B cell (primary cell): ENCODE measurements around the gene TTC39B. TPM values are rescaled to one million over a fixed set of nuclear protein-coding genes. Genes with fewer than 3 reads are reported as not detected.

Experiments used
- ATAC-seq: fragments of 200-7000 bp; cut with Tn5 transposase; one replicate; pipeline ENCODE4 v1.10.0; 2021; ENCODE audit warnings: low read depth, mild to moderate bottlenecking, moderate number of reproducible peaks, moderate library complexity
- CTCF ChIA-PET: fragments of 350-600 bp; sonication (Branson Sonifier 250); formaldehyde crosslinking; loops from one replicate; lab custom pipeline; 2021; ENCODE audit warnings: antibody characterized with exemption, inconsistent platforms; lab: Charles Lee
- POLR2A ChIA-PET: fragments of 350-600 bp; sonication (Branson Sonifier 250); formaldehyde crosslinking; loops from one replicate; lab custom pipeline; 2021; ENCODE audit warnings: antibody characterized with exemption; lab: Charles Lee
- DNase-seq: peaks from one replicate; pipeline ENCODE4 v3.0.0; 2013
- H2AFZ ChIP-seq: 2 replicates; pipeline ENCODE4 v1.6.1; 2012; ENCODE audit warnings: mild to moderate bottlenecking, low read depth, low read length; ENCODE audit not compliant: insufficient read depth, poor library complexity, severe bottlenecking
- H3K27ac ChIP-seq, 2 donors: 1 replicate in 1 of 2; 2 replicates in 1 of 2; pipeline ENCODE4 v1.5.1; 2012 to 2013; ENCODE audit warnings: low read length in 2 of 2, mild to moderate bottlenecking in 2 of 2, moderate library complexity in 1 of 2
- H3K27me3 ChIP-seq, 4 experiments: fragments of 200-600 bp in 1 of 4; sonication (generic) in 1 of 4; replicated peaks in 1 of 4; 1 replicate in 2 of 4; 2 replicates in 2 of 4; pipeline versions ENCODE4 v1.6.1 to v1.7.0; 2013 to 2016; ENCODE audit warnings: low read length in 3 of 4, mild to moderate bottlenecking in 2 of 4, mixed read lengths in 1 of 4, moderate library complexity in 1 of 4; ENCODE audit not compliant: insufficient read depth in 4 of 4, control insufficient read depth in 3 of 4; ENCODE audit errors: control extremely low read depth in 1 of 4
- H3K36me3 ChIP-seq, 2 experiments: replicated peaks in 1 of 2; 1 replicate in 1 of 2; 2 replicates in 1 of 2; pipeline versions ENCODE4 v1.6.1 to v1.7.1; 2013; ENCODE audit warnings: low read length in 1 of 2; ENCODE audit not compliant: insufficient read depth in 2 of 2, control insufficient read depth in 1 of 2; ENCODE audit errors: control extremely low read depth in 1 of 2, extremely low read depth in 1 of 2
- H3K4me1 ChIP-seq, 2 donors: fragments of 200-600 bp in 1 of 2; sonication (generic) in 1 of 2; 1 replicate in 1 of 2; 2 replicates in 1 of 2; pipeline versions ENCODE4 v1.5.1 to v1.6.1; 2013 to 2017; ENCODE audit warnings: low read length in 2 of 2; ENCODE audit not compliant: control insufficient read depth in 2 of 2, insufficient read depth in 2 of 2
- H3K4me2 ChIP-seq: replicated peaks from 2 replicates; pipeline ENCODE3; 2012; ENCODE audit warnings: mild to moderate bottlenecking, low read depth, low read length; ENCODE audit not compliant: poor library complexity, severe bottlenecking
- H3K4me3 ChIP-seq, 5 experiments: fragments of 200-600 bp in 1 of 5; sonication (generic) in 1 of 5; 1 replicate in 3 of 5; 2 replicates in 2 of 5; pipeline versions ENCODE4 v1.5.1 to v1.7.0; 2011 to 2016; ENCODE audit warnings: low read length in 4 of 5, mild to moderate bottlenecking in 4 of 5, low read depth in 2 of 5, control low read depth in 1 of 5, moderate library complexity in 1 of 5; ENCODE audit not compliant: insufficient read depth in 1 of 5; ENCODE audit errors: control extremely low read depth in 1 of 5, extremely low read depth in 1 of 5
- H3K79me2 ChIP-seq: fragments of 200-600 bp; sonication (generic); one replicate; pipeline ENCODE4 v1.6.0; 2016; ENCODE audit warnings: low read length; ENCODE audit not compliant: control insufficient read depth, insufficient read depth
- H3K9ac ChIP-seq: fragments of 200-600 bp; sonication (generic); 2 replicates; pipeline ENCODE4 v1.6.1; 2017; ENCODE audit warnings: mild to moderate bottlenecking, low read length, moderate library complexity
- H3K9me3 ChIP-seq, 3 donors: one replicate each; pipeline versions ENCODE4 v1.6.1 to v1.7.1; 2013; ENCODE audit warnings: low read length in 2 of 3; ENCODE audit not compliant: control insufficient read depth in 2 of 3, insufficient read depth in 1 of 3; ENCODE audit errors: control extremely low read depth in 1 of 3
- H4K20me1 ChIP-seq: 2 replicates; pipeline ENCODE4 v1.6.0; 2012; ENCODE audit warnings: mild to moderate bottlenecking, low read length; ENCODE audit not compliant: insufficient read depth, control insufficient read depth, poor library complexity, severe bottlenecking
- H3K27ac Mint-ChIP-seq: one replicate; pipeline ENCODE4 v1.8.0; 2021; ENCODE audit warnings: mixed read lengths
- H3K27me3 Mint-ChIP-seq: one replicate; pipeline ENCODE4 v1.8.0; 2021; ENCODE audit warnings: mixed read lengths
- H3K4me1 Mint-ChIP-seq: one replicate; pipeline ENCODE4 v1.8.0; 2021; ENCODE audit warnings: mixed read lengths
- H3K4me3 Mint-ChIP-seq: one replicate; pipeline ENCODE4 v1.8.0; 2021; ENCODE audit warnings: mixed read lengths
- H3K9me3 Mint-ChIP-seq: one replicate; pipeline ENCODE4 v1.8.0; 2022; ENCODE audit warnings: mixed read lengths; ENCODE audit not compliant: insufficient read depth
- EZH2 ChIP-seq: IDR thresholded peaks from 2 replicates; pipeline ENCODE4 v1.6.1; 2012; ENCODE audit warnings: borderline replicate concordance, low read depth, mild to moderate bottlenecking, moderate library complexity, low read length; ENCODE audit not compliant: insufficient read depth, poor library complexity, severe bottlenecking
- WGBS: methylation state at CpG from one replicate; pipeline ENCODE4 v1.1.5; 2013; ENCODE audit warnings: missing lambda C conversion rate; ENCODE audit not compliant: insufficient coverage; 5-methylcytosine and 5-hydroxymethylcytosine counted together
- intact Hi-C: fragments of 100-400 bp; cut with micrococcal nuclease; formaldehyde crosslinking; loops from one replicate; pipeline ENCODE4 v1.10.0; 2022
- polyA plus RNA-seq: library from polyadenylated mRNA; depleted of rRNA; stranded (reverse); fragments of >200 nt; gene quantifications from 2 replicates; pipeline ENCODE4 v1.2.3, GENCODE V29; 2012
- small RNA-seq: library from RNA; depleted of rRNA; stranded (forward); fragments of <200 nt; gene quantifications from one replicate; pipeline ENCODE3, GENCODE V24; 2012; ENCODE audit warnings: low replicate concordance, low read depth; ENCODE audit not compliant: insufficient read length
- total RNA-seq, 2 donors: library from RNA; stranded (reverse); fragments of 120-200 nt in 1 of 2; gene quantifications; 1 replicate in 1 of 2; 2 replicates in 1 of 2; pipeline versions ENCODE4 v1.2.3 to v1.2.4, GENCODE V29; 2013 to 2022
- TF ChIP-seq, protein P1 (sequence below): fragments of 200-600 bp; IDR thresholded peaks from one replicate; pipeline ENCODE4 v1.8.0; 2022; ENCODE audit warnings: antibody characterized with exemption, mild to moderate bottlenecking

The TTC39B gene
- total and polyA plus RNA-seq, 2 donors (not counting 1 experiment from before 2014, with no cell fraction given), result 2.0 to 3.6 TPM

DNA sequence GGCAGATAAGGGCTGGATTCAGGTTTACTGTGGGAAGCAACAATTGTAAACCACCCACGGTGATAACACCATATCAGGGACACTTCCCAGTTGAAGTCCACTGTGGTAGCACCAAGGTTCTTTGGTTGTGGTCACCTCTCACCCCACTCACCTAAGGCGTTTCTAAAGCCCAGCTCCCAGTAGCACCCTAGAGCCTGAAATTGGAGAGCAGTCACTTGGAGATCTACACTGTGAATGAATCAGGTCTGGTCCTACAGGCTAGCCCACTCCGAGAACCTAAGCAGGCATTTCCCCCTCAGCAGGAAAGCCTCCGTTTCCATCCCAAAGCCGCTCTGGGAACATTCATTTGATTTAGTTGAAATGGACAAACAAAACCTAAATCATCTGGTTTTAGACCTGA, 191.3 kb downstream of the TTC39B start:
- Mint-ChIP-seq H3K27me3 (peaks cover 15% of the 10 kb centered on the region), H3K4me1 (no peaks in the 10 kb centered on the region), H3K27ac (no peak overlapping the region), H3K4me3 (no peak overlapping the region), H3K9me3 (no peaks in the 10 kb centered on the region)
- no peak overlapping the region for H3K27ac ChIP-seq
- no peak overlapping the region for H3K9ac ChIP-seq
- H3K4me2 ChIP-seq, result no peak overlapping the region
- H3K27me3 ChIP-seq, result no peaks in the 10 kb centered on the region
- no peak overlapping the region for H2AFZ ChIP-seq
- H3K4me1 ChIP-seq, result no peaks in the 10 kb centered on the region
- no peaks in the 10 kb centered on the region for H3K36me3 ChIP-seq
- DNase-seq (no peak), ATAC-seq (no peak)
- no peak for TF ChIP-seq EZH2
- TF ChIP-seq, protein P1, sequence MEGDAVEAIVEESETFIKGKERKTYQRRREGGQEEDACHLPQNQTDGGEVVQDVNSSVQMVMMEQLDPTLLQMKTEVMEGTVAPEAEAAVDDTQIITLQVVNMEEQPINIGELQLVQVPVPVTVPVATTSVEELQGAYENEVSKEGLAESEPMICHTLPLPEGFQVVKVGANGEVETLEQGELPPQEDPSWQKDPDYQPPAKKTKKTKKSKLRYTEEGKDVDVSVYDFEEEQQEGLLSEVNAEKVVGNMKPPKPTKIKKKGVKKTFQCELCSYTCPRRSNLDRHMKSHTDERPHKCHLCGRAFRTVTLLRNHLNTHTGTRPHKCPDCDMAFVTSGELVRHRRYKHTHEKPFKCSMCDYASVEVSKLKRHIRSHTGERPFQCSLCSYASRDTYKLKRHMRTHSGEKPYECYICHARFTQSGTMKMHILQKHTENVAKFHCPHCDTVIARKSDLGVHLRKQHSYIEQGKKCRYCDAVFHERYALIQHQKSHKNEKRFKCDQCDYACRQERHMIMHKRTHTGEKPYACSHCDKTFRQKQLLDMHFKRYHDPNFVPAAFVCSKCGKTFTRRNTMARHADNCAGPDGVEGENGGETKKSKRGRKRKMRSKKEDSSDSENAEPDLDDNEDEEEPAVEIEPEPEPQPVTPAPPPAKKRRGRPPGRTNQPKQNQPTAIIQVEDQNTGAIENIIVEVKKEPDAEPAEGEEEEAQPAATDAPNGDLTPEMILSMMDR, result no peak
- ChIA-PET CTCF (no interaction called here), POLR2A (no interaction called here)
- intact Hi-C loops, result no loop called here
- H3K9me3 ChIP-seq, result no peaks in the 10 kb centered on the region
- no peaks in the 10 kb centered on the region for H4K20me1 ChIP-seq
- WGBS, result 67% methylated on average over 1 of the region's 5 CpGs
- no peak overlapping the region for H3K4me3 ChIP-seq
- no peaks in the 10 kb centered on the region for H3K79me2 ChIP-seq

DNA sequence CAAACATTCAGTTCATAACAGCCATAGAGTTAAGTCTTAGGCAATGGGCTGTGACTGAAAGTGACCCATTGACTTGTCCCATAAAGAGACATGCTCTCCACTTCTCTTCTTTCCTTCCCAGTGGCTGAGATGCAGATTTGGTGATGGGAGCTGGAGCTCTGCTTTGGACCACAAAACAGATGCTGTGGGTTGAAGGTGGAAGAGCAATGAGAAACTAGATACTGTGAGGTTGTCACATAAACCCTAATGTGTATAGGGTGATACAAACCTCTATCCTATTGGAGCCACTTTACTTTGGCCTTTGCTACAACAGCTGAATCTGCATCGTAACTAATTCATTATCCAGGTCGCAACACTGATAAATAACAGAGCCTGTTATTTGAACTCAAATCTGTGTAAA, 192.0 kb downstream of the TTC39B start:
- ChIA-PET POLR2A (no interaction called here), CTCF (no interaction called here)
- Histone ChIP-seq H3K27me3 (no peaks in the 10 kb centered on the region), H3K36me3 (no peaks in the 10 kb centered on the region), H3K79me2 (no peaks in the 10 kb centered on the region), H3K4me2 (no peak overlapping the region), H3K9me3 (no peaks in the 10 kb centered on the region), H3K27ac (no peak overlapping the region), H3K9ac (no peak overlapping the region), H4K20me1 (no peaks in the 10 kb centered on the region), H3K4me1 (no peaks in the 10 kb centered on the region), H2AFZ (no peak overlapping the region), H3K4me3 (no peak overlapping the region)
- TF ChIP-seq, protein P1, result no peak
- no peak for TF ChIP-seq EZH2
- intact Hi-C loops, result no loop called here
- Mint-ChIP-seq H3K4me1 (no peaks in the 10 kb centered on the region), H3K27me3 (peaks cover 15% of the 10 kb centered on the region), H3K27ac (no peak overlapping the region), H3K4me3 (no peak overlapping the region), H3K9me3 (no peaks in the 10 kb centered on the region)
- WGBS, result 100% methylated on average over 1 of the region's 2 CpGs
- DNase-seq, result no peak
- no peak for ATAC-seq

Small RNA genes within 50 kb of the gene (small RNA-seq; reads per million reads assigned to genes)
- gene RNU6-559P, result not detected

Other genes starting within 250 kb of the TTC39B start
- gene SNAPC3, start 115.7 kb upstream of the TTC39B start, total RNA-seq, result 48.3 and 52.1 TPM in 2 replicates
- 15.2 and 16.6 TPM in 2 replicates for gene SNAPC3, start 115.7 kb upstream of the TTC39B start, polyA plus RNA-seq
- gene PSIP1, start 203.8 kb upstream of the TTC39B start, total RNA-seq, result 124 and 134 TPM in 2 replicates
- 19.7 and 32.5 TPM in 2 replicates for gene PSIP1, start 203.8 kb upstream of the TTC39B start, polyA plus RNA-seq
- gene CCDC171, start 245.8 kb upstream of the TTC39B start, total RNA-seq, result 5.1 and 6.3 TPM in 2 replicates
- gene CCDC171, start 245.8 kb upstream of the TTC39B start, polyA plus RNA-seq, result 0.22 and 0.45 TPM in 2 replicates